ENCODE measurements around the gene CETP.

Gene CETP

DNA sequence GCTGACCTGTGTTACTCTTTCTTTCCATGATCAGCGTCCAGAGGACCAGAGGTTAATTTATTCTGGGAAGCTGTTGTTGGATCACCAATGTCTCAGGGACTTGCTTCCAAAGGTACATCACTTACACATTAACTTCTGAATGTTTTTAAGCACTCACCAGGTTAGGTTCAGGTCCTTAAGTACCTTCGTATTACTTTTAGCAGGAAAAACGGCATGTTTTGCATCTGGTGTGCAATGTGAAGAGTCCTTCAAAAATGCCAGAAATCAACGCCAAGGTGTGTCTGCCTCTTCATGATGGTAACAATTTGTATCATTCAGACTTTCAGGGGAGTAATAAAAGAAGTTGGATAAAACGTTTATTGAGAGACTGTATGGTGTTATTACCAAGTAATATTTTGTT lies 26.5 kb upstream of the CETP start:
- no peak for DNase-seq (ENCODE audit: low spot score)
- Histone ChIP-seq H3K27me3 (ENCODE audit: insufficient read depth, poor library complexity, severe bottlenecking) (no peaks in the 10 kb centered on the region), H3K27ac (ENCODE audit: poor library complexity, severe bottlenecking) (peak overlapping the region; percentile 71), H3K4me3 (ENCODE audit: severe bottlenecking) (peak overlapping the region; percentile 90), H3K9me3 (ENCODE audit: severe bottlenecking) (no peaks in the 10 kb centered on the region), H3K36me3 (ENCODE audit: low read depth) (peaks cover 78% of the 10 kb centered on the region), H3K4me1 (ENCODE audit: insufficient read depth, poor library complexity, severe bottlenecking) (peaks cover 30% of the 10 kb centered on the region)
- TF ChIP-seq, protein P1, sequence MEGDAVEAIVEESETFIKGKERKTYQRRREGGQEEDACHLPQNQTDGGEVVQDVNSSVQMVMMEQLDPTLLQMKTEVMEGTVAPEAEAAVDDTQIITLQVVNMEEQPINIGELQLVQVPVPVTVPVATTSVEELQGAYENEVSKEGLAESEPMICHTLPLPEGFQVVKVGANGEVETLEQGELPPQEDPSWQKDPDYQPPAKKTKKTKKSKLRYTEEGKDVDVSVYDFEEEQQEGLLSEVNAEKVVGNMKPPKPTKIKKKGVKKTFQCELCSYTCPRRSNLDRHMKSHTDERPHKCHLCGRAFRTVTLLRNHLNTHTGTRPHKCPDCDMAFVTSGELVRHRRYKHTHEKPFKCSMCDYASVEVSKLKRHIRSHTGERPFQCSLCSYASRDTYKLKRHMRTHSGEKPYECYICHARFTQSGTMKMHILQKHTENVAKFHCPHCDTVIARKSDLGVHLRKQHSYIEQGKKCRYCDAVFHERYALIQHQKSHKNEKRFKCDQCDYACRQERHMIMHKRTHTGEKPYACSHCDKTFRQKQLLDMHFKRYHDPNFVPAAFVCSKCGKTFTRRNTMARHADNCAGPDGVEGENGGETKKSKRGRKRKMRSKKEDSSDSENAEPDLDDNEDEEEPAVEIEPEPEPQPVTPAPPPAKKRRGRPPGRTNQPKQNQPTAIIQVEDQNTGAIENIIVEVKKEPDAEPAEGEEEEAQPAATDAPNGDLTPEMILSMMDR (IDR thresholded peaks at IDR 0.05; ENCODE audit: poor library complexity, severe bottlenecking): no peak
- no peak for ATAC-seq (ENCODE audit: low read depth)

DNA sequence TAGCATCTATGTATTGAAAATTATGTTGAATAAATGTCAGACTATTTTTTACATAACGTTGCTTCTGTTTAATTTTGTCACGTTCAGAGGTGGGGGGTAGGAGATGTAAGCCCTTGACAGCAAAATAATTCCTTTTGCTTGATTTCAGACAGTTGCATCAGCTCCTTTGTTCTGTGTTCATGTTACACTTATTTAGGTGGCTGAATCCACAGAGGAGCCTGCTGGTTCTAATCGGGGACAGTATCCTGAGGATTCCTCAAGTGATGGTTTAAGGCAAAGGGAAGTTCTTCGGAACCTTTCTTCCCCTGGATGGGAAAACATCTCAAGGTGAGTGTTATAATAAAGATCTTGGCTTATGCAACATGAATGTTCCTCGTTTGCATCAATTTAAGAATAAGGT lies 25.3 kb upstream of the CETP start:
- TF ChIP-seq, protein P1 (IDR thresholded peaks at IDR 0.05; ENCODE audit: poor library complexity, severe bottlenecking): no peak
- H3K9me3 ChIP-seq (ENCODE audit: severe bottlenecking): no peaks in the 10 kb centered on the region
- no peaks in the 10 kb centered on the region for H3K27me3 ChIP-seq (ENCODE audit: insufficient read depth, poor library complexity, severe bottlenecking)
- H3K27ac ChIP-seq (ENCODE audit: poor library complexity, severe bottlenecking): peak overlapping the region; percentile 71
- H3K4me3 ChIP-seq (ENCODE audit: severe bottlenecking): no peak overlapping the region
- DNase-seq (ENCODE audit: low spot score) (no peak), ATAC-seq (ENCODE audit: low read depth) (no peak)
- H3K36me3 ChIP-seq (ENCODE audit: low read depth): peaks cover 91% of the 10 kb centered on the region
- peaks cover 27% of the 10 kb centered on the region for H3K4me1 ChIP-seq (ENCODE audit: insufficient read depth, poor library complexity, severe bottlenecking)

DNA sequence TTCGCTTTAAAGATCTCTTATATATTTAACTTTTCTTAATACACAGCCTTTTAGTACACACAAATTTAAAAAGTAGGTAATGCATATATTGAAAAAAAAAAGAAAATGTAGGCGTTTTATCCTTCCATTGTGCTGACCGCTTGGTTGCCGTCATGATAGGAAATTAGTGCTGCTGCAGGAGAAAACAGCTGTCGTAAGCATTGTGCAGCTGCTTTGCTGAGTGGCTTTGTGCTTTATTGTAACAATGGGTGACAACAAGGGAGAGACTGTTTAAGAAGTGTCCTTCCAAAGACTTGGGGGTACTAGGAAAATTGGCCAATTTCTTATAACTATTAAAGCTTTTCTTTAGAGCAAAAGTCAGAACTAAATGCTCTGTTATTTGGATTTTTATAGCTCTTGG lies 24.8 kb upstream of the CETP start:
- TF ChIP-seq, protein P1 (IDR thresholded peaks at IDR 0.05; ENCODE audit: poor library complexity, severe bottlenecking): no peak
- Histone ChIP-seq H3K27ac (ENCODE audit: poor library complexity, severe bottlenecking) (peak overlapping the region; percentile 71), H3K36me3 (ENCODE audit: low read depth) (peaks cover 96% of the 10 kb centered on the region), H3K27me3 (ENCODE audit: insufficient read depth, poor library complexity, severe bottlenecking) (no peaks in the 10 kb centered on the region), H3K9me3 (ENCODE audit: severe bottlenecking) (no peaks in the 10 kb centered on the region), H3K4me3 (ENCODE audit: severe bottlenecking) (no peak overlapping the region), H3K4me1 (ENCODE audit: insufficient read depth, poor library complexity, severe bottlenecking) (peaks cover 26% of the 10 kb centered on the region)
- no peak for ATAC-seq (ENCODE audit: low read depth)
- DNase-seq (ENCODE audit: low spot score): no peak

DNA sequence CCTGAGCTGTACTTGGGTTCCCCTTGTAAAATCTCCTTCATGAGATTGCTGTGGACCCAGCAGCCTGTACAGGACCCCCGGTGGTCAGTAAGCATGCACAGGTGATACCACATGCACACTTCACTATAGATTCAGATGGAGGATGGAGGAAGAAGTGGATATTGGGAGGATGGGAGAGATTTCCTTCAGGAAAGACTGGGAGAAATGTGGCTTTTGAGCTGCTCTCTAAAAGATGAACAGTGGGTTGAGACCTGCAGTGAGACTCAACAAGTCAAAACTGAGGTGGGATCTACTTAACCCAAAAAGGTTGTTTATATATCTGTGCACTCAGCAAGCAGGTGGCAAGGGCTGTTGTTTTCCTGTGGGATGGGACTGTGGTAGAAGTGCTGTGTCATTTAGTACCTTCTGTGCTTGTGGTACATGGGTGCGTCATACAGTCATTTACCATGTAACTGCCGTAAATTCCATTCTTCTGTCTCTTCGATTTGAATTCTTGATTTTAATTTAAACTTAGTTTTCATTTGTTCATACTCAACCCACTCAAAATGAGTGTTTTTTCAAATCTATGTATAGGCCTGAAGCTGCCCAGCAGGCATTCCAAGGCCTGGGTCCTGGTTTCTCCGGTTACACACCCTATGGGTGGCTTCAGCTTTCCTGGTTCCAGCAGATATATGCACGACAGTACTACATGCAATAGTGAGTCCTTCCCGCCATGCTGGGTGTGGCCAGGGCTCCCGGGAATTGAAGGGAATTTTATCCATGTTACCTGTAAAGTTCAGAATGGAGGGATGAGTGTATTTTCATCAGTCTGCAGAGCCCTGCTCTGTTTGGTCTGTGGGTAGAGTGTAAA lies 22.9 kb upstream of the CETP start:
- H3K27me3 ChIP-seq (ENCODE audit: insufficient read depth, poor library complexity, severe bottlenecking): no peaks in the 10 kb centered on the region
- peak overlapping the region; percentile 2 for H3K27ac ChIP-seq (ENCODE audit: poor library complexity, severe bottlenecking)
- peaks cover 26% of the 10 kb centered on the region for H3K4me1 ChIP-seq (ENCODE audit: insufficient read depth, poor library complexity, severe bottlenecking)
- no peaks in the 10 kb centered on the region for H3K9me3 ChIP-seq (ENCODE audit: severe bottlenecking)
- DNase-seq (ENCODE audit: low spot score): no peak
- H3K36me3 ChIP-seq (ENCODE audit: low read depth): peaks cover 99% of the 10 kb centered on the region
- TF ChIP-seq, protein P1 (IDR thresholded peaks at IDR 0.05; ENCODE audit: poor library complexity, severe bottlenecking): no peak
- ATAC-seq (ENCODE audit: low read depth): peak; percentile 8; the same call in 1 of the 3 replicates
- H3K4me3 ChIP-seq (ENCODE audit: severe bottlenecking): no peak overlapping the region

DNA sequence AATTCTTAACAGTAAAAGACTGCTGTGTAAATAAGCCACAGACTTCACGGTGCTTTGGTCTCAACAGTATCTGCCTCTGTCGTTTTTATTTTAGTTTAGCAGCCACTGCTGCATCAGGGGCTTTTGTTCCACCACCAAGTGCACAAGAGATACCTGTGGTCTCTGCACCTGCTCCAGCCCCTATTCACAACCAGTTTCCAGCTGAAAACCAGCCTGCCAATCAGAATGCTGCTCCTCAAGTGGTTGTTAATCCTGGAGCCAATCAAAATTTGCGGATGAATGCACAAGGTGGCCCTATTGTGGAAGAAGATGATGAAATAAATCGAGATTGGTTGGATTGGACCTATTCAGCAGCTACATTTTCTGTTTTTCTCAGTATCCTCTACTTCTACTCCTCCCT lies 21.9 kb upstream of the CETP start:
- no peak overlapping the region for H3K27ac ChIP-seq (ENCODE audit: poor library complexity, severe bottlenecking)
- no peak overlapping the region for H3K4me3 ChIP-seq (ENCODE audit: severe bottlenecking)
- TF ChIP-seq, protein P1 (IDR thresholded peaks at IDR 0.05; ENCODE audit: poor library complexity, severe bottlenecking): no peak
- H3K27me3 ChIP-seq (ENCODE audit: insufficient read depth, poor library complexity, severe bottlenecking): no peaks in the 10 kb centered on the region
- H3K36me3 ChIP-seq (ENCODE audit: low read depth): peaks cover 100% of the 10 kb centered on the region
- ATAC-seq (ENCODE audit: low read depth) (no peak), DNase-seq (ENCODE audit: low spot score) (no peak)
- no peaks in the 10 kb centered on the region for H3K9me3 ChIP-seq (ENCODE audit: severe bottlenecking)
- H3K4me1 ChIP-seq (ENCODE audit: insufficient read depth, poor library complexity, severe bottlenecking): peaks cover 29% of the 10 kb centered on the region

All from RWPE2 (cell line).